HepG2 (cell line): Measurements from ENCODE around the gene PLIN4. TPM values are rescaled to one million over a fixed set of nuclear protein-coding genes. Genes with fewer than 3 reads are reported as not detected.
A peak's percentile ranks its signal among the peaks of the same experiment; 100 is the strongest.

ENCODE experiments used
- BCL3 ChIP-seq: sonication (generic); formaldehyde crosslinking; IDR thresholded peaks from 2 replicates; pipeline ENCODE4 v1.5.1; 2020; ENCODE audit warnings: mild to moderate bottlenecking, missing genetic modification reagents, moderate library complexity
- CEBPB ChIP-seq: IDR thresholded peaks from 2 replicates; pipeline ENCODE4 v1.6.1; 2011; ENCODE audit warnings: low read depth, low read length, improper control_type of control experiment, borderline replicate concordance
- CEBPG ChIP-seq: IDR thresholded peaks from 2 replicates; pipeline ENCODE4 v1.6.1; 2016
- CHD2 ChIP-seq: IDR thresholded peaks from 2 replicates; pipeline ENCODE4 v1.6.1; 2011; ENCODE audit warnings: low read depth, low read length, improper control_type of control experiment
- ELF3 ChIP-seq: IDR thresholded peaks from 2 replicates; pipeline ENCODE4 v1.6.1; 2016; ENCODE audit warnings: missing genetic modification reagents, missing compliant biosample characterization
- HNF4A ChIP-seq: sonication (generic); formaldehyde crosslinking; IDR thresholded peaks from 2 replicates; pipeline ENCODE4 v1.4.0; 2020; ENCODE audit warnings: missing genetic modification reagents
- KDM2A ChIP-seq: sonication (generic); formaldehyde crosslinking; IDR thresholded peaks from 2 replicates; pipeline ENCODE4 v1.4.0; 2020; ENCODE audit warnings: low read depth, missing genetic modification reagents, borderline replicate concordance
- MAFF ChIP-seq: IDR thresholded peaks from 2 replicates; pipeline ENCODE4 v1.6.1; 2011; ENCODE audit warnings: low read depth, low read length, improper control_type of control experiment
- SALL1 ChIP-seq: sonication (generic); formaldehyde crosslinking; IDR thresholded peaks from 2 replicates; pipeline ENCODE4 v1.8.0; 2022; ENCODE audit warnings: mild to moderate bottlenecking, missing genetic modification reagents
- TBX2 ChIP-seq: sonication (generic); formaldehyde crosslinking; IDR thresholded peaks from 2 replicates; pipeline ENCODE4 v1.5.0; 2020; ENCODE audit warnings: missing genetic modification reagents, mild to moderate bottlenecking, borderline replicate concordance
- ZFAT ChIP-seq: sonication (generic); formaldehyde crosslinking; conservative IDR thresholded peaks from 2 replicates; pipeline ENCODE4 v1.8.1; 2023; ENCODE audit warnings: missing genetic modification reagents, inconsistent platforms
- ZNF354B ChIP-seq: sonication (generic); formaldehyde crosslinking; IDR thresholded peaks from 2 replicates; pipeline ENCODE4 v1.8.0; 2022; ENCODE audit warnings: mild to moderate bottlenecking, missing genetic modification reagents
- ZNF446 ChIP-seq: sonication (generic); formaldehyde crosslinking; IDR thresholded peaks from 2 replicates; pipeline ENCODE4 v1.5.0; 2020; ENCODE audit warnings: mild to moderate bottlenecking, missing genetic modification reagents
- ZNF598 ChIP-seq: sonication (generic); formaldehyde crosslinking; IDR thresholded peaks from 2 replicates; pipeline ENCODE4 v1.5.1; 2020; ENCODE audit warnings: mild to moderate bottlenecking, missing genetic modification reagents, borderline replicate concordance
- ZNF605 ChIP-seq: sonication (generic); formaldehyde crosslinking; IDR thresholded peaks from 2 replicates; pipeline ENCODE4 v1.8.0; 2022; ENCODE audit warnings: mild to moderate bottlenecking, missing genetic modification reagents
- ZNF724P ChIP-seq: sonication (generic); formaldehyde crosslinking; IDR thresholded peaks from 2 replicates; pipeline ENCODE4 v1.8.0; 2022; ENCODE audit warnings: missing genetic modification reagents, borderline replicate concordance
- ZUFSP ChIP-seq: sonication (generic); formaldehyde crosslinking; IDR thresholded peaks from 2 replicates; pipeline ENCODE4 v1.9.0; 2021; ENCODE audit warnings: missing genetic modification reagents, mild to moderate bottlenecking, borderline replicate concordance
- polyA plus RNA-seq, 8 experiments: library from polyadenylated mRNA; depleted of rRNA in 3 of 8; stranded (reverse) in 7 of 8; unstranded in 1 of 8; fragments of >200 nt; fragmentation: Illumina TruSeq in 4 of 8; extraction: Trizol in 4 of 8; gene quantifications; 2 replicates each; pipeline versions ENCODE4 v1.2.1 to v1.2.3, GENCODE V29; 2011 to 2016; ENCODE audit warnings: low read depth in 4 of 8, missing spikeins in 1 of 8, mixed read lengths in 1 of 8; ENCODE audit not compliant: insufficient read depth in 1 of 8
- total RNA-seq, 5 experiments: library from RNA; depleted of rRNA; stranded (reverse); fragments of >200 nt; fragmentation: Illumina TruSeq; extraction: Trizol; gene quantifications; 2 replicates each; pipeline ENCODE4 v1.2.3, GENCODE V29; 2016; ENCODE audit warnings: low read depth in 1 of 5
- TF ChIP-seq, protein P1 (sequence below): sonication (generic); formaldehyde crosslinking; IDR thresholded peaks from 2 replicates; pipeline ENCODE4 v1.4.0; 2020; ENCODE audit warnings: missing genetic modification reagents
- TF ChIP-seq, protein P2 (sequence below): sonication (generic); formaldehyde crosslinking; IDR thresholded peaks from 2 replicates; pipeline ENCODE4 v1.9.0; 2021; ENCODE audit warnings: mild to moderate bottlenecking, missing genetic modification reagents

PLIN4 gene
- total and polyA plus RNA-seq, 2 of the 13 experiments (the other 11 are each of a cell fraction or from before 2014, with no cell fraction given), result 1.1 to 1.3 TPM

DNA sequence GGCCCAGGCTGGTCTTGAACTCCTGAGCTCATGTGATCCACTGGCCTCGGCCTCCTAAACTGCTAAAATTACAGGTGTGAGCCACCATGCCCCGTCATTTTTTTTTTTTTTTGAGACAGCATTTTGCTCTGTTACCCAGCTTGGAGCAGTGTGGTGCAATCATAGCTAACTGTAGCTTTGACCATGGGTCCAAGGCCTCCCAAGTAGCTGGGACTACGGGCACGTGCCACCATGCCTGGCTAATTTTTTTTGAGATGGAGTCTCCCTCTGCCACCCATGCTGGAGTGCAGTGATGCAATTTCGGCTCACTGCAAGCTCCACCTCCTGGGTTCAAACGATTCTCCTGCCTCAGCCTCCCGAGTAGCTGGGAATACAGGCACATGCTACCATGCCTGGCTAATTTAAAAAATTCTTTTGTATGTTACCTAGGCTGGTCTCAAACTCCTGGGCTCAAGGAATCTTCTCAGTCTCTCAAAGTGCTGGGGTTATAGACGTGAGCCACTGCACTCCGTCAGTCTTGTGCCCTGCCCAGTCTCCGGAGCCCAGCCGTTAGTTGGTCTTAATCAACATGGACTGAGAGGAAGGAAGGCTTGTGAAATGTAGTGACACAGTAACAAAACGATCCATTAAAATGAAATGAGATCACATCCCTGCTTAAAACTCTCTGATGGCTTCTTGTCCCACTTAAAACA lies 23.0 kb upstream of the PLIN4 start (continued):
- TF ChIP-seq ELF3 (CRISPR knock-in tag), result 0 out of 2 replicates have a peak, but pooled peaks have one; percentile 18
- TF ChIP-seq ZUFSP, result no peak
- TF ChIP-seq KDM2A (CRISPR knock-in tag), result peak; percentile 48; the same call in 1 of the 2 replicates
- peak; percentile 25; the same call in 1 of the 2 replicates for TF ChIP-seq SALL1 (CRISPR knock-in tag)
- no peak for TF ChIP-seq ZNF354B (CRISPR knock-in tag)
- TF ChIP-seq, protein P1, sequence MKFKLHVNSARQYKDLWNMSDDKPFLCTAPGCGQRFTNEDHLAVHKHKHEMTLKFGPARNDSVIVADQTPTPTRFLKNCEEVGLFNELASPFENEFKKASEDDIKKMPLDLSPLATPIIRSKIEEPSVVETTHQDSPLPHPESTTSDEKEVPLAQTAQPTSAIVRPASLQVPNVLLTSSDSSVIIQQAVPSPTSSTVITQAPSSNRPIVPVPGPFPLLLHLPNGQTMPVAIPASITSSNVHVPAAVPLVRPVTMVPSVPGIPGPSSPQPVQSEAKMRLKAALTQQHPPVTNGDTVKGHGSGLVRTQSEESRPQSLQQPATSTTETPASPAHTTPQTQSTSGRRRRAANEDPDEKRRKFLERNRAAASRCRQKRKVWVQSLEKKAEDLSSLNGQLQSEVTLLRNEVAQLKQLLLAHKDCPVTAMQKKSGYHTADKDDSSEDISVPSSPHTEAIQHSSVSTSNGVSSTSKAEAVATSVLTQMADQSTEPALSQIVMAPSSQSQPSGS (CRISPR knock-in tag), result 0 out of 2 replicates have a peak, but pooled peaks have one; percentile 30
- TF ChIP-seq TBX2 (CRISPR knock-in tag), result peak; percentile 51; the same call in 1 of the 2 replicates
- TF ChIP-seq ZFAT, result no peak
- no peak for TF ChIP-seq CHD2
- no peak for TF ChIP-seq ZNF724P (CRISPR knock-in tag)
- TF ChIP-seq, protein P2, sequence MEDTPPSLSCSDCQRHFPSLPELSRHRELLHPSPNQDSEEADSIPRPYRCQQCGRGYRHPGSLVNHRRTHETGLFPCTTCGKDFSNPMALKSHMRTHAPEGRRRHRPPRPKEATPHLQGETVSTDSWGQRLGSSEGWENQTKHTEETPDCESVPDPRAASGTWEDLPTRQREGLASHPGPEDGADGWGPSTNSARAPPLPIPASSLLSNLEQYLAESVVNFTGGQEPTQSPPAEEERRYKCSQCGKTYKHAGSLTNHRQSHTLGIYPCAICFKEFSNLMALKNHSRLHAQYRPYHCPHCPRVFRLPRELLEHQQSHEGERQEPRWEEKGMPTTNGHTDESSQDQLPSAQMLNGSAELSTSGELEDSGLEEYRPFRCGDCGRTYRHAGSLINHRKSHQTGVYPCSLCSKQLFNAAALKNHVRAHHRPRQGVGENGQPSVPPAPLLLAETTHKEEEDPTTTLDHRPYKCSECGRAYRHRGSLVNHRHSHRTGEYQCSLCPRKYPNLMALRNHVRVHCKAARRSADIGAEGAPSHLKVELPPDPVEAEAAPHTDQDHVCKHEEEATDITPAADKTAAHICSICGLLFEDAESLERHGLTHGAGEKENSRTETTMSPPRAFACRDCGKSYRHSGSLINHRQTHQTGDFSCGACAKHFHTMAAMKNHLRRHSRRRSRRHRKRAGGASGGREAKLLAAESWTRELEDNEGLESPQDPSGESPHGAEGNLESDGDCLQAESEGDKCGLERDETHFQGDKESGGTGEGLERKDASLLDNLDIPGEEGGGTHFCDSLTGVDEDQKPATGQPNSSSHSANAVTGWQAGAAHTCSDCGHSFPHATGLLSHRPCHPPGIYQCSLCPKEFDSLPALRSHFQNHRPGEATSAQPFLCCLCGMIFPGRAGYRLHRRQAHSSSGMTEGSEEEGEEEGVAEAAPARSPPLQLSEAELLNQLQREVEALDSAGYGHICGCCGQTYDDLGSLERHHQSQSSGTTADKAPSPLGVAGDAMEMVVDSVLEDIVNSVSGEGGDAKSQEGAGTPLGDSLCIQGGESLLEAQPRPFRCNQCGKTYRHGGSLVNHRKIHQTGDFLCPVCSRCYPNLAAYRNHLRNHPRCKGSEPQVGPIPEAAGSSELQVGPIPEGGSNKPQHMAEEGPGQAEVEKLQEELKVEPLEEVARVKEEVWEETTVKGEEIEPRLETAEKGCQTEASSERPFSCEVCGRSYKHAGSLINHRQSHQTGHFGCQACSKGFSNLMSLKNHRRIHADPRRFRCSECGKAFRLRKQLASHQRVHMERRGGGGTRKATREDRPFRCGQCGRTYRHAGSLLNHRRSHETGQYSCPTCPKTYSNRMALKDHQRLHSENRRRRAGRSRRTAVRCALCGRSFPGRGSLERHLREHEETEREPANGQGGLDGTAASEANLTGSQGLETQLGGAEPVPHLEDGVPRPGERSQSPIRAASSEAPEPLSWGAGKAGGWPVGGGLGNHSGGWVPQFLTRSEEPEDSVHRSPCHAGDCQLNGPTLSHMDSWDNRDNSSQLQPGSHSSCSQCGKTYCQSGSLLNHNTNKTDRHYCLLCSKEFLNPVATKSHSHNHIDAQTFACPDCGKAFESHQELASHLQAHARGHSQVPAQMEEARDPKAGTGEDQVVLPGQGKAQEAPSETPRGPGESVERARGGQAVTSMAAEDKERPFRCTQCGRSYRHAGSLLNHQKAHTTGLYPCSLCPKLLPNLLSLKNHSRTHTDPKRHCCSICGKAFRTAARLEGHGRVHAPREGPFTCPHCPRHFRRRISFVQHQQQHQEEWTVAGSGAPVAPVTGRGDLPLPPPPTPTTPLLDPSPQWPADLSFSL (CRISPR knock-in tag), result no peak
- 0 out of 2 replicates have a peak, but pooled peaks have one; percentile 29 for TF ChIP-seq ZNF605
- TF ChIP-seq MAFF, result no peak
- no peak for TF ChIP-seq ZNF446 (CRISPR knock-in tag)
- TF ChIP-seq HNF4A, result peak; percentile 60
- peak; percentile 76 for TF ChIP-seq CEBPG (CRISPR knock-in tag)
- 0 out of 2 replicates have a peak, but pooled peaks have one; percentile 54 for TF ChIP-seq ZNF598 (CRISPR knock-in tag)
- peak; percentile 72 for TF ChIP-seq CEBPB
- peak; percentile 68; the same call in 1 of the 2 replicates for TF ChIP-seq BCL3 (CRISPR knock-in tag)
